ENCODE measurements around the gene NPTXR. TPM values are rescaled to one million over a fixed set of nuclear protein-coding genes. Genes with fewer than 3 reads are reported as not detected.

The NPTXR gene
- total and polyA plus RNA-seq, 10 of the 15 experiments (the other 5 are each of a cell fraction or from before 2014, with no cell fraction given), result 0.02 to 0.38 (median 0.07) TPM; not detected in 2

GRCh38 chr22:38781033-38781432, 62.8 kb downstream of the NPTXR start:
- Histone ChIP-seq H3K27me3 (replicated peaks in 1 of 2; ENCODE audit: control insufficient read depth in 2 of 2, insufficient read depth in 2 of 2, low read length in 1 of 2) (no peaks in the 10 kb centered on the region), H3K79me2 (ENCODE audit: control insufficient read depth, insufficient read depth, low read length) (no peaks in the 10 kb centered on the region), H3K9me3 (replicated peaks; ENCODE audit: control insufficient read depth, insufficient read depth, low read length) (no peaks in the 10 kb centered on the region), H3K36me3 (ENCODE audit: control insufficient read depth in 2 of 2, insufficient read depth in 2 of 2, low read length in 1 of 2) (no peaks in the 10 kb centered on the region), H4K20me1 (ENCODE audit: control insufficient read depth, insufficient read depth) (no peaks in the 10 kb centered on the region), H3K4me2 (ENCODE audit: control insufficient read depth, insufficient read depth) (no peak overlapping the region), H3K4me3 (no peak overlapping the region), H3K9ac (ENCODE audit: control insufficient read depth, insufficient read depth, low read length) (no peak overlapping the region), H3K27ac (ENCODE audit: control insufficient read depth, insufficient read depth) (no peak overlapping the region), H3K4me1 (ENCODE audit: control insufficient read depth, insufficient read depth, low read length) (no peaks in the 10 kb centered on the region), H2AFZ (ENCODE audit: control insufficient read depth, low read depth, low read length) (no peak overlapping the region)
- no peak for ATAC-seq
- SMC1A ChIA-PET (ENCODE audit: uncharacterized antibody, unreplicated experiment), result no interaction called here
- no peak for TF ChIP-seq BCL11A (IDR thresholded peaks at IDR 0.05; ENCODE audit: low read depth, low read length)
- TF ChIP-seq E2F8 (IDR thresholded peaks at IDR 0.05; ENCODE audit: low read depth, partially characterized antibody), result no peak
- no peak for TF ChIP-seq USF2 (IDR thresholded peaks at IDR 0.05; ENCODE audit: borderline replicate concordance, low read depth, low read length)
- TF ChIP-seq HDGF (IDR thresholded peaks at IDR 0.05), result no peak
- TF ChIP-seq FOXM1 (IDR thresholded peaks at IDR 0.05; ENCODE audit: low read depth, low read length), result no peak
- no peak for TF ChIP-seq TARDBP (IDR thresholded peaks at IDR 0.05; ENCODE audit: borderline replicate concordance)
- TF ChIP-seq NR2F1 (conservative IDR thresholded peaks at IDR 0.05), result no peak
- no peak for TF ChIP-seq CEBPZ (IDR thresholded peaks at IDR 0.05; ENCODE audit: low read depth, low read length)
- TF ChIP-seq RBBP5 (conservative IDR thresholded peaks at IDR 0.05), result no peak
- TF ChIP-seq RFX5 (IDR thresholded peaks at IDR 0.05; ENCODE audit: low read depth, low read length), result no peak
- no peak for TF ChIP-seq PKNOX1 (IDR thresholded peaks at IDR 0.05)
- no peak for TF ChIP-seq EGR1 (IDR thresholded peaks at IDR 0.05; ENCODE audit: borderline replicate concordance in 1 of 2, low read depth in 2 of 2, low read length in 2 of 2)
- TF ChIP-seq ATF2 (IDR thresholded peaks at IDR 0.05; ENCODE audit: low read length), result no peak
- no peak for TF ChIP-seq BACH1 (IDR thresholded peaks at IDR 0.05; ENCODE audit: borderline replicate concordance)
- no peak for TF ChIP-seq SP1 (IDR thresholded peaks at IDR 0.05; ENCODE audit: low read depth, low read length)
- 64% methylated on average over 11 of the region's 13 CpGs for WGBS (ENCODE audit: insufficient coverage, insufficient replicate concordance, low lambda C conversion rate, missing lambda C conversion rate)
- POLR2A ChIA-PET, result no interaction called here
- intact Hi-C loops (cut with micrococcal nuclease; ENCODE audit: unreplicated experiment) (no loop called here), in situ Hi-C loops (cut with MboI) (no loop called here)
- CTCF ChIA-PET, result no interaction called here
- DNase-seq (ENCODE audit: low read depth, low spot score), result no peak
- no peak for FAIRE-seq
- BruUV-seq (replicated peaks), result no TSS peak
- RAD21 ChIA-PET (ENCODE audit: unreplicated experiment), result no interaction called here

Data from GM12878 (cell line).